Measurements from ENCODE around the gene ASB18.

- TF ChIP-seq CTCF (IDR thresholded peaks at IDR 0.05 in 8 of 11, conservative IDR thresholded peaks at IDR 0.05 in 3 of 11) (no peak), POLR2A (IDR thresholded peaks at IDR 0.05) (no peak)
Observed at GRCh38 chr2:236214376-236214995, 49.7 kb downstream of the ASB18 start.
